ENCODE measurements around the gene CYS1. TPM values are rescaled to one million over a fixed set of nuclear protein-coding genes. Genes with fewer than 3 reads are reported as not detected.

Gene CYS1
- total RNA-seq, 3 donors from 2014 or later (not counting 1 experiment from before 2014, with no cell fraction given) = not detected

DNA sequence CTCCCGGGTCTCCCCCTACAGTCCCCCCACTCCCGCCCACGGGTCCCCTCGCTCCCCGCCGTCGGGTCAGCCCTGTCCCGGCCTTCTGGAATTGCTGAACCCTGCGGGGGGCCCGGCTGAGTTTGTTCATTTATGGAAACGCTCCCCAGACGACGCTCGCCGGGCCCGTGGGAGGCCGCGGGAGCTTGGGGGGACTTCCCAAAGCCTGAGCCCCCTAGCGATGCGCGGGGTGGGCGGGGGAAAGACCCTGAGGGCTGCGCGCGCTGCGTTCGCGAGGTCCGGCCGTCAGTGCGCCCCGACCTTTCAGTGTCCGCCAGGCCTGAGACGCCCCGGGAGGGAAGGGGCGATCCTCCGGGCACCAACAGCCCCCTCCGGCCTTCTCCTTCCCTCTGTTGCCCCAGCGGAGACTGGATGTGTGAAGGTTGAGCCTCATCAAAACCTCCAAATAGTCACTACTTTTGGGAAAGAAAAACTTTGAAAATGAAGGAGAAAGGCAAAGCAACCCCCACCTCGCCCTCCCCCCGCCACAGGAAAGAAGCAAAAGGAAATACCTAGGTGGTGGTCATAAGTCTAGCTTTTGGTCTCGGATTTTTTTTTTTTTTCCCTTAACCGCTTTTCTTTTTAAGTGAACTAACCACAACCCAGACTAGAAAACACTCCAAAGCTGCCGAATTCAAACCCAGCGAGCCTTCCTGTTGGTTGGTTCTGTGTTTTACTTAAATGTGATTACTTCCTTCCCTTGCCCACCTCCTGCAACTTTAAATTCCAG is 509 bp upstream of the CYS1 start:
- Histone ChIP-seq H3K4me3 (ENCODE audit: low read length) (peak overlapping the region; percentile 11), H3K9me3 (ENCODE audit: control insufficient read depth, insufficient read depth, low read length) (no peaks in the 10 kb centered on the region), H3K27ac (ENCODE audit: low read length) (no peak overlapping the region), H3K36me3 (ENCODE audit: control insufficient read depth, insufficient read depth, low read length) (no peaks in the 10 kb centered on the region), H3K4me1 (ENCODE audit: control insufficient read depth, insufficient read depth, low read length) (peaks cover 27% of the 10 kb centered on the region), H3K27me3 (ENCODE audit: control insufficient read depth, insufficient read depth, low read length) (peaks cover 46% of the 10 kb centered on the region)
- peak in 2 of 3 donors; percentile 43 to 68 for ATAC-seq
- under 1% methylated on average over 40 of the region's 45 CpGs for WGBS (ENCODE audit: insufficient coverage)
- Mint-ChIP-seq H3K9me3 (no peaks in the 10 kb centered on the region), H3K27me3 (ENCODE audit: low read depth in 2 of 2) (peaks cover 63 to 71% of the 10 kb centered on the region in 2 donors), H3K36me3 (no peaks in the 10 kb centered on the region), H3K4me1 (peaks cover 18 to 21% of the 10 kb centered on the region in 2 donors), H3K4me3 (peak overlapping the region; percentile 82), H3K27ac (peak overlapping the region in 1 of 2 donors; percentile 51)
- TF ChIP-seq, protein P1, sequence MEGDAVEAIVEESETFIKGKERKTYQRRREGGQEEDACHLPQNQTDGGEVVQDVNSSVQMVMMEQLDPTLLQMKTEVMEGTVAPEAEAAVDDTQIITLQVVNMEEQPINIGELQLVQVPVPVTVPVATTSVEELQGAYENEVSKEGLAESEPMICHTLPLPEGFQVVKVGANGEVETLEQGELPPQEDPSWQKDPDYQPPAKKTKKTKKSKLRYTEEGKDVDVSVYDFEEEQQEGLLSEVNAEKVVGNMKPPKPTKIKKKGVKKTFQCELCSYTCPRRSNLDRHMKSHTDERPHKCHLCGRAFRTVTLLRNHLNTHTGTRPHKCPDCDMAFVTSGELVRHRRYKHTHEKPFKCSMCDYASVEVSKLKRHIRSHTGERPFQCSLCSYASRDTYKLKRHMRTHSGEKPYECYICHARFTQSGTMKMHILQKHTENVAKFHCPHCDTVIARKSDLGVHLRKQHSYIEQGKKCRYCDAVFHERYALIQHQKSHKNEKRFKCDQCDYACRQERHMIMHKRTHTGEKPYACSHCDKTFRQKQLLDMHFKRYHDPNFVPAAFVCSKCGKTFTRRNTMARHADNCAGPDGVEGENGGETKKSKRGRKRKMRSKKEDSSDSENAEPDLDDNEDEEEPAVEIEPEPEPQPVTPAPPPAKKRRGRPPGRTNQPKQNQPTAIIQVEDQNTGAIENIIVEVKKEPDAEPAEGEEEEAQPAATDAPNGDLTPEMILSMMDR (IDR thresholded peaks at IDR 0.05) = no peak
- intact Hi-C loops (cut with micrococcal nuclease) = no loop called here
- DNase-seq = peak in 1 of 2 donors; percentile 71

DNA sequence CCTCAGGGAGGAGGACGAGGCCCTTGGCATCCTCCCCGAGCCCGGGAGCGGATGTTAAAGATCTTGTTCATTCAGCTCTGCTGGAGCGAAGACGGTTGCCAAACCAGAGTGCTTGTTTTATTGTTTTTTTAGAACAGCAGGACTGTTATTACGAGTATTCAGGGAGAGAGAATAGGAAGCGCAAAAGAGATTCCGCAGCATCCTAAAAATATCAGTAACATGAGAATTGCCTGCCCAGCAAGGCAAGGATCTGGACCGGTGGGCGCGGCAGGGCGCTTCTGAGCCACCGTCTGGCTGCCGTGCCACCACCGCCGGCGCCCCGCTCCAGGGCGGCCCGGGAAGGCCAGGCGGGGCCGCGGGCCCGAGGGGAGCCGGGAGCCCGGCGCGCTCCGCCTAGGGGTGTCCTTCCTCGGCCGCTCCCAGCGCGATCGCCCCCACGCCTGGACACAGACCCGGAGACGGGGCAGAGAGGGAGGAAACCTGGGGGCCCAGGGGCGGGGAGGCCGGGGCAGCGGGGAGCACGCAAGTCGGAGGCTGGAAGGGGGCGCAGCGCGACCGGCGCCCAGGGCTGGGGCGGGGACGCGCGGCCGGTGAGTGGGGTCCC is 843 bp downstream of the CYS1 start:
- WGBS (ENCODE audit: insufficient coverage) = 2% methylated on average over 53 of the region's 53 CpGs
- peaks cover 66 to 75% of the 10 kb centered on the region in 2 donors for H3K27me3 Mint-ChIP-seq (ENCODE audit: low read depth in 2 of 2)
- peak; percentile 30 to 43 (median 33) for ATAC-seq

DNA sequence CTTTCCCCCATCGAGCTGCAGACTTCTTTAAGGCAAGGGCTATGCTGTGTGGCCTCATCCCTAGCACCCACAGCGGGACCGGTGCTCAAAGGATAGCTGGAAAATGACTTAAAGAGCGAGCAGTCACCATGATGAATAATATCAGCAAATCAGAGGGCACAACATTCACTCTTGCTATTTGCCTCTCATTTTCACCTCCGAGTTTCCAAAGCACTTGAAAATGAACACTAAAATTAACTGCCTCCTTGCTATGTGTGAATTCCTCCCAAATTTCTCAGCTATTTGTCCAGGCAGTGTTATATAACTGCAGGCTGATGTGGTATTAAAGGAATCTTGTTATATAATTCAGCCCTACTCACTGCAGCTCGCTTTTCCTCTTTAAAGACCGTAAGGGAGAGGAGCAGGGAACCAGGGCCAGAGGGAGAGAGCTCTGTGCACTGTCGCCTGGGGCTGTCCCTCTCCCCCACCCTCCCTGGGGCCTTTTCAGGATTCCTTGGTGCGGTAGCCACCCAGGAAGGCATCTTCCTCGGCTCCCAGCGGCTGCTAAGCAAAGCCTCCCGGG is 1.4 kb downstream of the CYS1 start:
- no peak overlapping the region for H3K27ac Mint-ChIP-seq
- no peak for DNase-seq
- WGBS (ENCODE audit: insufficient coverage) = 42% methylated on average over 12 of the region's 12 CpGs

More for the DNA sequence above, 843 bp downstream of the CYS1 start:
- H3K4me3 ChIP-seq (ENCODE audit: low read length) = no peak overlapping the region
- peak in 1 of 2 donors; percentile 44 for DNase-seq
- Mint-ChIP-seq H3K36me3 (no peaks in the 10 kb centered on the region), H3K4me1 (peaks cover 18 to 21% of the 10 kb centered on the region in 2 donors), H3K9me3 (no peaks in the 10 kb centered on the region), H3K4me3 (peak overlapping the region; percentile 90), H3K27ac (no peak overlapping the region)
- no peak overlapping the region for H3K27ac ChIP-seq (ENCODE audit: low read length)
- H3K9me3 ChIP-seq (ENCODE audit: control insufficient read depth, insufficient read depth, low read length) = no peaks in the 10 kb centered on the region
- no peaks in the 10 kb centered on the region for H3K36me3 ChIP-seq (ENCODE audit: control insufficient read depth, insufficient read depth, low read length)
- TF ChIP-seq, protein P1 (IDR thresholded peaks at IDR 0.05) = no peak
- peaks cover 27% of the 10 kb centered on the region for H3K4me1 ChIP-seq (ENCODE audit: control insufficient read depth, insufficient read depth, low read length)
- intact Hi-C loops (cut with micrococcal nuclease) = no loop called here
- peaks cover 43% of the 10 kb centered on the region for H3K27me3 ChIP-seq (ENCODE audit: control insufficient read depth, insufficient read depth, low read length)

More for the DNA sequence above, 1.4 kb downstream of the CYS1 start:
- Histone ChIP-seq H3K9me3 (ENCODE audit: control insufficient read depth, insufficient read depth, low read length) (no peaks in the 10 kb centered on the region), H3K4me3 (ENCODE audit: low read length) (no peak overlapping the region), H3K27ac (ENCODE audit: low read length) (no peak overlapping the region), H3K36me3 (ENCODE audit: control insufficient read depth, insufficient read depth, low read length) (no peaks in the 10 kb centered on the region), H3K27me3 (ENCODE audit: control insufficient read depth, insufficient read depth, low read length) (peaks cover 38% of the 10 kb centered on the region), H3K4me1 (ENCODE audit: control insufficient read depth, insufficient read depth, low read length) (peaks cover 27% of the 10 kb centered on the region)
- Mint-ChIP-seq H3K27me3 (ENCODE audit: low read depth in 2 of 2) (peaks cover 66 to 75% of the 10 kb centered on the region in 2 donors), H3K4me1 (peaks cover 18 to 25% of the 10 kb centered on the region in 2 donors), H3K36me3 (no peaks in the 10 kb centered on the region), H3K4me3 (peak overlapping the region; percentile 90), H3K9me3 (no peaks in the 10 kb centered on the region)
- TF ChIP-seq, protein P1 (IDR thresholded peaks at IDR 0.05) = no peak
- no peak for ATAC-seq
- intact Hi-C loops (cut with micrococcal nuclease) = no loop called here
